GM18526 (cell line): ENCODE results near the gene PDIA6.

ENCODE experiments used
- POLR2A ChIP-seq: IDR thresholded peaks from 3 replicates; pipeline ENCODE4 v1.6.1; 2011; ENCODE audit not compliant: insufficient read length; ENCODE audit errors: extremely low read depth

Gene PDIA6

DNA sequence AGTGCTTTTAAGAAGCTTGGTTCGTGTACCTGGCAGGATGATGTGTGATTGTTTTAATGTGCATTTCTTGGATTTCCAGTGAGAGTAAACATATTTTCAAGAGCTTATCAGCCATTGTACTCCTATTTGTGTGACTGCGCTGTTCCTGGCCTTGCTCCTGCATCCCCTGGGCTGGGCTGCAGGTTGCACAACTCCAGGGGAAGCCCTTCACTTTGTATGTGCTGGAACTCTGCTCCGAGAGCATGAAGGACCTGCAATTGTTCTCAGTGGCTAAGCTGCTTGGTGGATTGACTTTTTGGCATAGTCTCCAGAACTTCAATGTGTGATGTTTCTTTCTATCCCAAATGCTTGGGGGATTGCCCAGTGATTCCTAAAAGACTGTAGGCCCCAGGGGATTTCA, 72.4 kb downstream of the PDIA6 start:
- TF ChIP-seq POLR2A: no peak

DNA sequence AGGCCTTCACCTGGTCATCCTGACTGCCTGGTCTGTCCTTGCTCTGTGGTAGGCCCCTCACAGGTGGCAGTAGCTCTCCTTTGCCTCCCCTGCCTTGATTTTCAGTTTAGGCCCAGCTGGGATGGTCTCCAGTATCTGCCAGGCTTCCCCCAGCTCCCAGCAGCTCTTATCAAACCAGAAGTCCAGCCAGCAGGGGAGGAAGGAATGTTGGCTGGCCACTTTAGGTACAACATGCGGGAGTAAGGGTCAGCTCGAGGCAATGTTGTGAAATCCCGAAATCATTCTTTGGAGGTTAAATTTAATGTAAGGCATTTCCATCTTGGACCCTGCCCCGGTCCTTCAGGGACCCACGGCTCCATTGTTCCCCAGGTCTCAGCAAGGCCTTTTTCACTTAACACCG, 74.4 kb downstream of the PDIA6 start:
- TF ChIP-seq POLR2A: no peak

DNA sequence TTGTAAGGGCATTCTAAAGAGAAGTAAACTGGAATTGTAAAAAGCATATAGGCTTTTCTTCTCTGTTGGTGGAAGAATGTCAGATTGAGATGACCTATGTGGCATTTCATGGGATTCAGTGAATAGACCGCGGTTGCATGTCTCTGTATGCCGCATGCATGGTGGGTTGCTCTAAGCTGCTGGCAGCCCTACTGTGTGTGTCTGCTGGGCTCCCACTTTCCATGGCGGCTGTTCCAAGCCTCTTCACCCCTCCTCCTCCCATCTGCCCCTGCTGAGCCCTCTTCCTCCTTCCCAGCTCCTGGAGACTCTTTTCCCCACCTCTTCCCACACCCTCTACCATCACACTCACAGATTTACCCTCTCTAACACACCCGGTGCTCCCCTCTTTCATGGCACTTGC, 78.6 kb downstream of the PDIA6 start:
- TF ChIP-seq POLR2A: no peak

DNA sequence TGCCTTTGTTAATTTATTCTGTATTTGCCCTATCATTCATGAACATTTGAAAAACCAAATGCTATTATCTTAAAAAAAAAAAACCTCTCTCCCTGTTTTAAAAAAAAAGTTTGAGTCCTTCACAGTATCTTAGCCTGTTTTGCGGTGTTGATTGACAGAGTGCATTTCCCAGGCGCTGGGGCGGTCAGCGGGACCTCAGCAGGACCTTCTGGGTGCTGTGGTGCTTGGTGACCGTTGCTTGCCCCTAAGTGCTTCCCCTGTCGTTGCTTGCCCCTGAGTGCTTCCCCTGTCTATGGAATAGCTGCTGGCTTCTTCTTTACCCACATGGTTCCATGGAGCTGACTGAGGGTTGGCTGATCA, 79.0 kb downstream of the PDIA6 start:
- no peak for TF ChIP-seq POLR2A
